ENCODE measurements around the gene OAT. TPM values are rescaled to one million over a fixed set of nuclear protein-coding genes. Genes with fewer than 3 reads are reported as not detected.

OAT gene
- total and polyA plus RNA-seq, 8 donors = 26.1 to 243 (median 69.4) TPM

GRCh38 chr10:124423813-124424212 is 5.1 kb upstream of the OAT start:
- no peak overlapping the region for H3K27ac ChIP-seq
- H3K4me3 ChIP-seq = no peak overlapping the region
- intact Hi-C loops (cut with DNase I; ENCODE audit: low total_unique reads) = no loop called here
- DNase-seq = peak in 1 of 2 donors; percentile 16
- no peaks in the 10 kb centered on the region for H3K9me3 ChIP-seq
- peaks cover 0 to 14% (median 9%) of the 10 kb centered on the region in 4 donors for H3K4me1 ChIP-seq
- no peaks in the 10 kb centered on the region for H3K36me3 ChIP-seq
- WGBS, 5 donors = 81 to 91% (median 88%) methylated on average over 5 of the region's 5 CpGs
- TF ChIP-seq POLR2AphosphoS5 (IDR thresholded peaks at IDR 0.05) (no peak), CTCF (IDR thresholded peaks at IDR 0.05) (no peak), EP300 (IDR thresholded peaks at IDR 0.05) (no peak), POLR2A (IDR thresholded peaks at IDR 0.05) (no peak)
- peaks cover 0 to 17% (median 4%) of the 10 kb centered on the region in 3 donors for H3K27me3 ChIP-seq

- H3K27me3 ChIP-seq = peaks cover 0 to 14% (median 4%) of the 10 kb centered on the region in 3 donors
- intact Hi-C loops (cut with DNase I; ENCODE audit: low total_unique reads) = no loop called here
- H3K27ac ChIP-seq = no peak overlapping the region
- TF ChIP-seq POLR2A (IDR thresholded peaks at IDR 0.05) = no peak
- TF ChIP-seq EP300 (IDR thresholded peaks at IDR 0.05) = no peak
- no peak for TF ChIP-seq CTCF (IDR thresholded peaks at IDR 0.05)
- no peak for TF ChIP-seq POLR2AphosphoS5 (IDR thresholded peaks at IDR 0.05)
- WGBS, 5 donors = 80 to 86% (median 84%) methylated on average over 12 of the region's 12 CpGs
- no peaks in the 10 kb centered on the region for H3K36me3 ChIP-seq
- H3K9me3 ChIP-seq = no peaks in the 10 kb centered on the region
- no peak for DNase-seq
- H3K4me1 ChIP-seq = peaks cover 0 to 22% (median 14%) of the 10 kb centered on the region in 4 donors
- no peak overlapping the region for H3K4me3 ChIP-seq
Measured at GRCh38 chr10:124422742-124423141, 4.0 kb upstream of the OAT start.

GRCh38 chr10:124420254-124420653 is 1.5 kb upstream of the OAT start:
- Histone ChIP-seq H3K27me3 (no peaks in the 10 kb centered on the region), H3K36me3 (no peaks in the 10 kb centered on the region), H3K9me3 (no peaks in the 10 kb centered on the region), H3K4me3 (no peak overlapping the region), H3K4me1 (peaks cover 13 to 39% (median 38%) of the 10 kb centered on the region in 4 donors), H3K27ac (peak overlapping the region in 1 of 5 donors; percentile 49)
- intact Hi-C loops (cut with DNase I; ENCODE audit: low total_unique reads) = no loop called here
- TF ChIP-seq POLR2A (IDR thresholded peaks at IDR 0.05) (no peak), POLR2AphosphoS5 (IDR thresholded peaks at IDR 0.05) (no peak), EP300 (IDR thresholded peaks at IDR 0.05) (no peak)
- DNase-seq = peak; percentile 25 to 73
- WGBS, 5 donors = 6 to 38% (median 32%) methylated on average over 1 of the region's 1 CpG

GRCh38 chr10:124419635-124420034 is 912 bp upstream of the OAT start:
- intact Hi-C loops (cut with DNase I; ENCODE audit: low total_unique reads) = no loop called here
- 92 to 97% (median 93%) methylated on average over 10 of the region's 10 CpGs for WGBS, 5 donors
- H3K4me3 ChIP-seq = peak overlapping the region in 1 of 4 donors; percentile 92
- no peaks in the 10 kb centered on the region for H3K9me3 ChIP-seq
- no peak for TF ChIP-seq EP300 (IDR thresholded peaks at IDR 0.05)
- no peak for TF ChIP-seq CTCF (IDR thresholded peaks at IDR 0.05)
- no peak for TF ChIP-seq POLR2AphosphoS5 (IDR thresholded peaks at IDR 0.05)
- no peak for TF ChIP-seq POLR2A (IDR thresholded peaks at IDR 0.05)
- no peaks in the 10 kb centered on the region for H3K36me3 ChIP-seq
- no peaks in the 10 kb centered on the region for H3K27me3 ChIP-seq
- peak; percentile 10 to 23 for DNase-seq
- peak overlapping the region in 1 of 5 donors; percentile 97 for H3K27ac ChIP-seq
- H3K4me1 ChIP-seq = peaks cover 19 to 45% (median 41%) of the 10 kb centered on the region in 4 donors

Data from stomach (tissue), 9 donors.